Stimulated activated CD4-positive, alpha-beta T cell treated with anti-CD3 and anti-CD28 coated beads, Interleukin-4, amount 100 ng/mL, for 4 hours (primary cell): Measurements from ENCODE around the gene RHOF.
A peak's percentile ranks its signal among the peaks of the same experiment; 100 is the strongest.

Experiments
- DNase-seq, 2 experiments: peaks; one replicate each; pipeline ENCODE4 v3.0.0-alpha.2; 2020

RHOF gene, protein sequence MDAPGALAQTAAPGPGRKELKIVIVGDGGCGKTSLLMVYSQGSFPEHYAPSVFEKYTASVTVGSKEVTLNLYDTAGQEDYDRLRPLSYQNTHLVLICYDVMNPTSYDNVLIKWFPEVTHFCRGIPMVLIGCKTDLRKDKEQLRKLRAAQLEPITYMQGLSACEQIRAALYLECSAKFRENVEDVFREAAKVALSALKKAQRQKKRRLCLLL

DNA sequence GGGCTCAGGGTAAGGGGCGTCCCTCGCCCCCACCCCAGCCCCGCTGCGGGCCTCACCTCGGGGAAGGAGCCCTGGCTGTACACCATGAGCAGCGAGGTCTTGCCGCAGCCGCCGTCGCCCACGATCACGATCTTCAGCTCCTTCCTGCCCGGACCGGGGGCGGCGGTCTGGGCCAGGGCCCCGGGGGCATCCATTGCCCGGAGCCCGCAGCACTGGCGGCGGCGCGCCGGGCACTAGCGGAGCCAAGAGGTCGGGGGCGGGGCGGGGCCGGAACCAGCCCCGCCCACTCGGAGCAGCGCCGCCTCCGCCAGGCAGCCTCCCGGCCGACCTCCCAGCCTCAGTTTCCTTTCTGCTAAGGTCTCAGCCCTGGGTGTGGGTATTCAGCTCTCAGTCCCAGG is at the start of gene RHOF:
Gene RHOF (minus strand): TSS at position 249 of the 398 bp plus-strand sequence. CDS start 55 bp downstream, at position 194.
- peak in 1 of 2 experiments; percentile 74 for DNase-seq

DNA sequence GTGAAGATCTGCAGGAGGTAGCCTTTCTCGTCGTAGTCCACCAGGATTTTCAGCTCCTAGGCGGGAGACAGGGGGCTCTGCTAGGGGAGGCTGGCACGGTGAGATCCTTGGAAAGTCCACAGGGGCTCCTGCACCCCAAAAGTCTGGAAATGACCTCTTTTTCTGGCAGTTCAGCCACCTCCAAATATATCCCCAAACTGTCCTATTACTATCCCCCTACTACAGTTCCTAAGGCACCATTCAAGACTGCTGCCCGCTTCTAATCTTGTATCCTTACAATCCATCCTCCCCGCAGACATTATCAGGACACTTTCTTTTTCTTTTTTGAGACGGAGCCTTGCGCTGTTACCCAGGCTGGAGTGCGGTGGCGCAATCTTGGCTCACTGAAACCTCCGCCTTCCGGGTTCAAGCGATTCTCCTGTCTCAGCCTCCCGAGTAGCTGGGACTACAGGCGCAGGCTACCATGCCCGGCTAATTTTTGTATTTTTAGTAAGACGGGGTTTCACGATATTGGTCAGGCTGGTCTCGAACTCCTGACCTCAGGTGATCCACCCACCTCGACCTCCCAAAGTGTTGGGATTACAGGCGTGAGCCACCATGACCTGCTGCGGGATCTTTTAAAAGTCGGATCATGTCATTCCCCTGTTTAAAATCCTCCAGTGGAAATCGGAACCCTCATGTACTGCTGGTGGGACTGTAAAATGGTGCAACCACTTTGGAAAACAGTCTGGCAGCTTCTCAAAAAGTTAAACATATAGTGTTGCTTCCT is 46.7 kb upstream of the RHOF start:
- no peak for DNase-seq

DNA sequence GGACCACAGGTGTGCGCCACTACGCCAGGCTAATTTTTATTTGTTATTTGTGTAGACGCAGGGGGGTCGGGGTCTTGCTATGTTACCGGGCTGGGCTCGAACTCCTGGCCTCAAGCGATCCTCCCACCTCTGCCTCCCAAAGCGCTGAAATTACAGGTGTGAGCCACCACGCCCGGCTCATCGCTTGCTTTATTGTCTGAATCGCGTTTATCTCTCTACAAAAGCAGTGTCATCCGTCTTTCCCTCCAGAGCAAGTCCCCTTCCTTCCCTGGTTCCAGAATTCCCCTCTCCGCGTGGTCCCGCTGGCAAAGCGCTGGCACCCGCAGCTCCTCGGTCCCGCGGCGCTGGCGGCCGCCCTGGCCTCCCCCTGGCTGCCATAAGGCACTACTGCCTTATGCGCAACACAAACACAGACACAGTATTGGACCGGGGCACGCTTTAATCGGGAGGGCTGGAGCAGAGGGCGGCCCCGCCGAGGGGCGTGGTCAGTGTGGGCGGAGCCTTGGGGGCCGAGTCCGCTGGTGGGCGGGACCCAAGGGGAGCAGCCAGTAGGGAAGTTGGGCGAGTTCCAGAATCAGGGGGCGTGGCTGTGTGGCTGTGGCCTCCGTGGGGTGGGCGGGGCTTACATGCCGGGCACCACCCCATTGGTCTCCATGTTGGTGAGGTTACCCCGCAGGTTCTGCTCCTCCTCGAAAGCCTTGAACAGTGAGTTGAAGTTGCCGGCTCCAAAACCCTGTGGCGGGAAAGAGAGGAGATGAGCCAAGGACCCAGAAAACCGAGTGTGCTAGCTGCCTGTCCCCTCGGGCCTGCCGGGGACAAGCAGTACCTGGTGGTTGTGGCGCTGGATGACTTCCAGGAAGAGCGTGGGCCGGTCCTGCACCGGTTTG is 45.9 kb upstream of the RHOF start:
- peak; percentile 99 to 100 for DNase-seq

DNA sequence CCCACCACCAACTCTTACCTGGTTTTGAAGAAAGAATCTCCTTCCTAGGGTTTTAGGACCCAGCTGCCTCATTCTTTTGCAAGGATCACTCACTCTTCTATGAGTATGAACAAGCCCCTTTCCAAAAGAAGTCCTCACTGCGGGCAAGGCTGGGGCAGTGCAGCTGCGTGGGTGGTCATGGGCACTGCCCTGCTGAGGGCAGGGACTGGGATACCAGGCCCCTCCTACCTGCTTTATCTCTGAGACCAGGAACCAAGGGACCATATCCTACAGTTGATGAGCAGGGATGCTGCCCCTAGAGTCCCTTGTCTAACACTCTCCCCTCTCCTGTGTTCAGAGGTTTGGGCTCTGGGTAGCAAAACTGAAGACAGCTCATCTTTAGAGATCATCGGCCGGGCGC is 44.6 kb upstream of the RHOF start:
- DNase-seq: no peak

DNA sequence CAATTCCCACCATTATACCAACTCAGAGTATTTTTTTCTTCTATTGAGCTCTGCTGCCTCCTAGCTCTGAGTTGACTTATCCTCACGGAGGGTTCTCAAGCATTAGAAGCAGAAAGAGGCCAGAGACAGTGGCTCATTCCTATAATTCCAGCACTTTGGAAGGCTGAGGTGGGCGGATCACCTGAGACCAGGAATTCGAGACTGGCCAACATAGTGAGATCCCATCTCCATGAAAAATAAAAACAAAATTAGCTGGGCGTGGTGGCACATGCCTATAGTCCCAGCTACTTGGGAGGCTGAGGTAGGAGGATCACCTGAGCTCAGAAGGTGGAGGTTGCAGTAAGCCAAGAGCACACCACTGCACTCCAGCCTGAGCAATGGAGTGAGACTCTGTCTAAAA is 44.2 kb upstream of the RHOF start:
- DNase-seq: no peak

DNA sequence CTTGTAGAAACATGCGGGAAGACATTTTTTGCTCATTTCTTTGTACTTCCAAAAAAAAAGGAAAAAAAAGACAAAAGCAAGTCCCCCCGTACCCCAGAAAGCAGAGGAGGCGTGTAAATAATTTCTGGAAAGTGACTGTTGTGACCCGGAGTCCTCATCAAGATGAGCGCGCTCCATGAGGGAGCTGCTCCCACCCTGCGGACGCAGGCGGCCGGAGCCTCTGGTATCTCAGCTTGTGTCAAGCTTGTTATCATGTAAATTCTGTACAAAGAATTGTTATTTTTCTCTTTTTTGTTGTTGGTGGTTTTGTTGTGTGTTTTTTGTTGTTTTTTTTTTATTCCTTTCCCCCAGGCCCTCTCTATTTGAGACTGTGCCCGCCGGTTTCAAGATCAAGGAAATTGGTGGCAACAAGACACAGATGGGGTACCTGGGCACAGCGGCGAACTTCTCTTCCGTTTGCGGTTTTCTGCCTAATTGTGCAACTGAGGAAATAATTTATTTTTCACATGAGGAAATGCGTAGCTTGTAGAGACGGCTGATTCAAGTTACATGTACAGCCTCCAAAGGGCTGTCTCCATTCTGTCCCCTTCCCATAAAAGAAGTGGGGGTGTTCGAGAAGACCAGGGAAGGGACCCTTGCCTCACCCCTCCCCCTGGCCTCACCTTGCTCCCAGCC is 38.2 kb upstream of the RHOF start:
- DNase-seq: no peak

DNA sequence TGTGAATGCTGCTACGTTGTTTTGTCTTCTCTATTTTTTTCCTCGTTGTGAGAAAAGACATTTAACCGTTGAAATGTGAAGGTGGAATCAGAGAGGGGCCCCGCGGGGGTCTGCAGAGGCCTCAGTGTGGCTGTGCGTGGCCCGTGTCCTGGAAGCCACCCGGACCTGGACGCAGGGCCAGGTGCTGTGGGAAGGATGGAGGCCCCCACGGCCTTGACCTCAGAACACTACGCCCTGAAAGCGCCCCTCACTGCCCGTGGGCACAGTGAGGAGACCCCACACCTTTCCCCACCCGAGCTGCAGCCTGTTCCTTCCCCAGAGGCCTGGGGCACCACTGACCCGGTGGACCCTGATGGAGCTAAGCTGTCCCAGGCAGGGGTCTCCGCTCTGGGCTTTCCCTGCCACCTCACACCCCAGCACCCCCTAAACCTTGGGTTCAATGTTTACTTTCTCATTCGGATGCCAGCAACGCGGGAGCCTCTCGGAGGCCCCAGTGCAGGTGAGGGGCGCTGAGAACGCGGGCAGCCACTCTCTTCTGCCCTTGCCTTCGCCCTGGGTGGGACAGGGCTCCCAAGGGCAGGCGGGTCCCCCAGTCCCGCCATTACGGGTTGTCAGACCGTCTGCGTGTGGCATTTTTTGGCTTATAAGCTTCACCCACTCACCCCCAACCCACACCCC is 37.2 kb upstream of the RHOF start:
- no peak for DNase-seq

DNA sequence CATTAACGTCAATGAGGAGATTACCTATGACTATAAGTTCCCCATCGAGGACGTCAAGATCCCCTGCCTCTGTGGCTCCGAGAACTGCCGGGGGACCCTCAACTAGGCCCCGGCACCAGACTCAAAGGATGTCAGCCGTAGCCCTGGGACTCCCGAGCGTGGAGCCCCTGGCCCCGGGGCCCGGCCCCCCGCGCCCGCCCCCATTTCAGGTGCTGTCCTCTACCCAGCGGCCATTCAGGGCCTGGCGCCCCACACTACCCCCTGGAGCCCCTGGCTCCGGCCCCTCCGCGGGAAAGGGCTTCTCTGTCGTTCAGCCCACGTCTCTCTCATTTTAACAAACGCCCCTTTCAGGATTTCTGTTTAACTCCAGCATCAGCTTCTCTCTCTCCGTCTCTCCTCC is 36.6 kb upstream of the RHOF start:
- DNase-seq: no peak

DNA sequence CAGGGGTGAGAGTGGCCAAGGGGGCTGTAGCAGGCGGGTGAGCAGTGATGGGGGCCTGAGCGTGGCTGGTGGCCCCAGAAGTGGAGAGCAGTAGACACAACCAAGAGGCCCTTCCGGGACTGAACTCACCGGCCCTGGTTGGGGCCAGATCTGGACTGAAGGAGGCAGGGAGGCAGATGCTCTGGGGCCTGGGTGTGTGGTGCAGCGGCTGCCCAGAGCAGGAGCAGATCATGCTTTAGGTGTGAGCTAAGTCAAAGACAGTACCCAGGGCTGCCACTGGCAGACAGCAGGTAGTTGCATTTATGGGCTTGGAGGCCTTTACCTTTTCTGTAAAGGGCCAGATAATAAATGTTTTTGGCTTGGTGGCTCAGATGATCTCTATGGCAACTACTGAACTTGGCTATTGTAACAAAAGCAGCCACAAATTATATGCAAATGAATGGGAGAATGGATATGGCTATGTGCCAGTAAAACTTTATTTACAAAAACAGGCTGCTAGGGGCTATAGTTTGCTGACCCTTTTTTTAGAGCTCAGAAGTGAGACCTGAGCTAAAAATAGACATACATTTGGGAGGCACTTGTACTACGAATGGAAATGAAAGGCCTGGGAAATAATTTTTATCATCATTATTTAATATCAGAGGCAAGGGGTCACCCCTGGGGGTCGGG is 35.9 kb upstream of the RHOF start:
- DNase-seq: no peak

DNA sequence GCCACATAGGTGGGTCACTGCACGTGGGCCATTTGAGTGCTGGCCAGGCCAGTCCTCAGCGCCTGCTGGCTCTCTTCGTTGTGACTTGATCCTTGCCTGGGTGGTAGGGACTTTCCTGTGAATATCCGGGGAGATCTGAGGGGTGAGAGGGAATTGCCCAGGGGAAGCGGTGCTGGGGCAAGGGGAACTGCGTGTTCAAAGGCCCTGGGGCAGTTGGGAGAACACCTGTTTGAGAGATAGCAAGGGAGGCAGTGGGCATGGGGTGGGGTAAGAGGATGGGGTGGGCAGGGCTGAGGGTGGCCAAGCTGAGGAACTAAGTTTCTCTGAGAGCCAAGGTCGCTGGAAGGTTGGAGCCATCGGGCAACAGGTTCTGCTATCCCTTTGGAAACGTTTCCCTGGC is 35.3 kb upstream of the RHOF start:
- DNase-seq: no peak

DNA sequence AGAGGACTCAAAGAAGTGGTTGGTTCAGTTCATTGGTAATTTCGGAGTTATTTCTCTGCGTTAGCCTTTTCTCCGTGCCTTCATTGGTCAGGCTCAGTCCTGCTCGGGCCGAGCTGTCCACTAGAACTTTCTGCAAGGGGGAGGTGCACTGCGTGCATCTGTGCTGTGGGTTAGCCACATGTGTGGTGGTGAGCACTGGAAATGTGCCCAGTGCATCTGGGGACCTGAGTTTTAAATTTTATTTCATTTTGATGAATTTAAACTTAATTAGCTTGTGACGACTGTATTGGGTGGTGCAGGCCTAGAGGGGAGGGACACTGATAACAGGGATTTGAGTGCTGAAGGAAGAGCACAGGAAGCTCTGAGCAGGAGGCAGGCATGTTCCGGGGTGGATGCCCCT is 34.8 kb upstream of the RHOF start:
- no peak for DNase-seq

DNA sequence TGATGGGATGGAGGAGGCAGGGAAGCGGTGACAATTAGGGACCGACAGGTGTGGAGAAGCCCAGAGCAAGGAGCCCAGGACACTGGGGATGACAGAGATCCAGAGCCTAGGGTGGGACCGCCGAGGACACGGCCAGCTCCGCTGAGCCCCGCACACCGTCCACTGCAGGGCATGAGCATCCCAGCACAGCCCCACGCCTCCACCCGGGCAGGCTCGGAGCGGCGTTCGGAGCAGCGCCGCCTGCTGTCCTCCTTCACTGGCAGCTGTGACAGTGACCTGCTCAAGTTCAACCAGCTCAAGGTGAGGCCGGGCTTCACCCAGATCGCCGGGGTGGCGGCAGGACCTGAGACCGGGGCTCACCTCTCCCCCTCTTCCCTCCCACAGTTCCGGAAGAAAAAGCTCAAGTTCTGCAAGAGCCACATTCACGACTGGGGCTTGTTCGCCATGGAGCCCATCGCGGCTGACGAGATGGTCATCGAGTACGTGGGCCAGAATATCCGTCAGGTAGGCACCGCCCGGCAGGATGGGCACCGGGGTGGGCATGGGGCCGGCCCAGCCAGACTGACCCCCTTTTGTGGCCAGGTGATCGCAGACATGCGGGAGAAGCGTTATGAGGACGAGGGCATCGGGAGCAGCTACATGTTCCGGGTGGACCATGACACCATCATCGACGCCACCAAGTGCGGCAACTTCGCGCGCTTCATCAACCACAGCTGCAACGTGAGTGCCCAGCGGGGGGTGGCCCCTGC is 34.0 kb upstream of the RHOF start:
- DNase-seq: no peak

DNA sequence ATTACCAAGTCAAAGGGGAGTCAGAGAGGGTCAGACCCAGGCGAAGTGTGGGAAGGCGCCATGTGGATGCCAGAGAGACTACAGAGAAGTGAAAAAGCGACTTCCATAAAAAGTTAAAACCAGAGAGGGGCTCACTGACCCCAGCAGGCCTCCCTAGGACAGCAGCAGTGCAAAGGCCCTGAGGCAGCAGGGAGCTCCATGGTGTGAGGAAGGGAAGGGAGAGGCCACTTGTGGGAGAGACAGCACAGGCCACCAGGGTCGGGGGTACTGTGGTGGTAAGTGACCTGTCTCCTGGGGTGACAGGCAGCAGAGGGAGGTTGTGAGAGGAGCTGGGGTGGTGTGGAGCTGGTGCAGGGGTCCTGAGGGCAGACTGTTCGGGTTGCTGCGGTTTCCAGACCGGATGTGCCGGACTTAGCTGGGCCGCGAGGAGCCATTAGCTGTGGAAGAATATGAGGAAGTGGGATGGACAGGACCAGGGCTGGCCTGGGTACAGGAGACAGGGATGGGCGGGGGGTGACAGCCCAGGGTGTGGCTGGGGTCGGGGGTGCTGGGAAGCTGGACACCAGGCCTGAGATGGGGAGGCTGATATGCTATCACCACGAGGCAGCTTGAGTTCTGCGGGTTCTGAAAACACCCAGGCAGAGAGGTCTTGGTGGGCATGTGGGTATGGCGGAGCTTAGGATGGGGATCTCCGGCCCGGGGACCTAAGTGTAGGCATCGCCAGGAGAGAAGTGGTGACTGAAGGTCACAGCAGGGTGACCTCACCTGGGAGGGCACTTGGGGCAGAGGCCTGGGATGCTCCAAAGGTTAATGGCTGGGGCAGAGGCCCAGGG is 33.0 kb upstream of the RHOF start:
- DNase-seq: no peak

DNA sequence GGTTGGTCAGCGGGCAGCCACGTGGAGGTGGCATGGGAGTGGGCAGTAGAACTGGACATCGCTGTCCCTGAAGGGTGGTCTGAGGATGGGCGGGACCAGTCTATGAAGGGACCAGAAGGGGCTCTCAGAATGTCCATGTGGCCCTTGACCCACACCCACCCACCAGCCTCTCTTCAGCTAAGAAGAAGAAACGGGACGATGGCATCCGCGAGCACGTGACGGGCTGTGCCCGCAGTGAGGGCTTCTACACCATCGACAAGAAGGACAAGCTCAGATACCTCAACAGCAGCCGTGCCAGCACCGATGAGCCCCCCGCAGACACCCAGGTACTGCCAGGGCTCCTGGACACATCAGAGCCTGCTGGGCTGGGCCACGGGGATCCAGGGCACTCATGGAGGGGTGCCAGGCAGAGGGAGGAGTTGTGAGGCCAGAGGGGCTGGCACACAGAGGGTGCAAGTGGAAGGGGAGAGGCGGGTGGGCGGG is 31.6 kb upstream of the RHOF start:
- no peak for DNase-seq

DNA sequence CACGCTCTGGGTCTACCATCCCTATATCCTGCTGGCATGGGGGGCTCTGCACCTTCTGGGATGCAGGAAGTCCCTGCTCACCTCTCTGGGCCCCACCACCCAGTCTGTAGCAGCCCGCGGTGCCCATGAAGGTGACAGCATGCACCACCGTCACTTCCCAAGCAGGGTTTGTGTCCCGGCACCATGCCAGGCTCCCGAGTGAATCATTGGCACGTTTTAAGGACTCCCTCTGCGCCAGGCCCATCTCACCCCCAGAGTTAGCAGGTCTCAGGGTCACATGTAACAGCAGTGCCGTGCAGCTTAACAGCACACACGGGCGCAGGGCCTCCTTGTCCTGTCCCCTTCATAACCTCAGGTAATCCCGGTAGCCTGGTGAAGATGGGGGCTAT is 30.2 kb upstream of the RHOF start:
- DNase-seq: no peak

DNA sequence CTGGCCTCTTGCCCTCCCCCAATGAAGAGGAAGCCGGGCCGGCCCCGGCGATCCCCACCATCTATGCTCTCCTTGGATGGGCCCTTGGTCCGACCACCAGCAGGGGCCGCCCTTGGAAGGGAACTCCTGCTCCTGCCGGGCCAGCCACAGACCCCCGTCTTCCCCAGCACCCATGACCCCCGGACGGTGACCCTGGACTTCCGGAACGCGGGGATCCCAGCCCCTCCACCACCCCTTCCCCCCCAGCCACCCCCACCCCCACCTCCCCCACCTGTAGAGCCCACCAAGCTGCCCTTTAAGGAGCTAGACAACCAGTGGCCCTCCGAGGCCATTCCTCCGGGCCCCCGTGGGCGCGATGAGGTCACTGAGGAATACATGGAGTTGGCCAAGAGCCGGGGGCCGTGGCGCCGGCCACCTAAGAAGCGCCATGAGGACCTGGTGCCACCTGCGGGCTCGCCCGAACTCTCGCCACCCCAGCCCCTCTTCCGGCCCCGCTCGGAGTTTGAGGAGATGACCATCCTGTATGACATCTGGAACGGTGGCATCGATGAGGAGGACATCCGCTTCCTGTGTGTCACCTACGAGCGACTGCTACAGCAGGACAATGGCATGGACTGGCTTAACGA is 29.7 kb upstream of the RHOF start:
- no peak for DNase-seq

DNA sequence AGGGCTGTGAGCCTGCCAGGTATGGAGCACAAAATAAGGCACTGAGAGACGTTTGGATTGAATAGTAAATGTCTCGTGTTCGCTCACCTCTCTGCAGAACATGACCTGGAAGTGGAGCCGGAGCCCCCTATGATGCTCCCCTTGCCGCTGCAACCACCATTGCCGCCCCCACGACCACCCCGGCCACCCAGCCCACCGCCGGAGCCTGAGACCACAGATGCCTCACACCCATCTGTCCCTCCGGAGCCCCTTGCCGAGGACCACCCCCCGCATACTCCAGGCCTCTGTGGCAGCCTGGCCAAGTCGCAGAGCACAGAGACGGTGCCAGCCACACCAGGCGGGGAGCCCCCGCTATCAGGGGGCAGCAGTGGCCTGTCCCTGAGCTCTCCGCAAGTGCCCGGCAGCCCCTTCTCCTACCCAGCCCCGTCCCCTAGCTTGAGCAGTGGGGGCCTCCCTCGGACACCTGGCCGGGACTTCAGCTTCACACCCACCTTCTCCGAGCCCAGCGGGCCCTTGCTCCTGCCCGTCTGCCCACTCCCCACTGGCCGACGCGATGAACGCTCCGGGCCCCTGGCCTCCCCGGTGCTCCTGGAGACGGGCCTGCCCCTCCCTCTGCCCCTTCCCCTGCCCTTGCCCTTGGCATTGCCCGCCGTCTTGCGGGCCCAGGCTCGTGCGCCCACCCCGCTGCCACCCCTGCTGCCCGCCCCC is 29.1 kb upstream of the RHOF start:
- DNase-seq: no peak

DNA sequence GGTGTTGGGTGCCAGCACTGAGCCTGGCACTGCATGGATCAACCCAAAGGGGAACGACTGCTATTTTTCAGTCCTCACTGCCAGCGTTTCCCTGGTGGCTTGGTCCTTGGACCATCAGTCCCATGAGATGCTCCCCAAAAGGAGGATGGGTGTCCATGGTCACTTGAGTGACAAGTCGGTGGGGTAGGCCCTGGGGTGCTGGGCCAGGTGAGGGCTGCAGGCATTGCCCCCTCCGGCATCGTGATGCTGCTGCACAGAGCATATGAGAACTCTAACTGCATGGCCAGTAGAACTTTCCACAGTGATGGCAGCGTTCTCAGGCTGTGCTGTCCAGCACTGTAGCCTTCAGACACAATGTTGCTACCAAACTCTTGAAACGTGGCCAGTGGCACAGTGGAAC is 26.6 kb upstream of the RHOF start:
- no peak for DNase-seq
